GM21786 (cell line): ENCODE measurements around the gene UGT2A1.

ENCODE experiments used
- ATAC-seq: cut with Tn5 transposase; IDR thresholded peaks from one replicate; pipeline ENCODE4 v1.9.1; 2021; ENCODE audit not compliant: unreplicated experiment

UGT2A1 gene

DNA sequence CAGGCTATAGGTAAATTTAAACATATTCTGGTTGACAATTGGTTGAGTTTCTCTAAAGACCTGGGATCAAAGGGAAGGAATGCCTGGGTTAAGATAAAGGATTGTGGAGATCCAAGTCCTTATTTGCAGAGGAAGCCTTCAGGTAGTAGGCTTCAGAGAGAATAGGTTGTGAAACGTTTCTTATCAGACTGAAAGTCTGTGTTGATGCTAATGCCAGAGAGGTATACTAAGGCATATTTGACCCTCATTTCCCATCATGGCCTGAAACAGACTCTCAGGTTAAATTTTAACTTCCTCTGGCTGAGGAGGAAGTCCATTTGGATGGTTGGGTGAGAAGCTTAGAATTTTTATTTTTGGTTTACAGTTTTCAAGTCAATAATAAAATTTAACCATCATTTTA, 61.7 kb downstream of the UGT2A1 start:
- no peak for ATAC-seq

DNA sequence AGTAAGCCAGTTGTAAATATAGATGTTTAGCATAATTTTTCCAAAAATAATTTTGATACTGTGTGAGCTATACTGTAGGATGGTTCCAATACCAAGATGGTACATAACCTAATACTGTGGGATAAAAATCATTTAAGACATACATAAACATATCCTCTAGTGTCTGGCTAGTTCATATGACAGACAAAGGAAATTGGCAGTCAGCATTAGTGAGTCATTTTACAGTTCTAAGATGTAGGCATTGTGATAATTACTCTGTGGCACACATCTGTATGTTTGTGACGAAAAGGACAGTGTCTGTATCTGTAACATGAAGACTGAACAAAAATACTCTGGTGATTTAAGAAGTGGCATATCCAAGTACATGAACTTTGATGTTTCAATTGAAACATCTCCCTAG, 63.2 kb downstream of the UGT2A1 start:
- no peak for ATAC-seq

DNA sequence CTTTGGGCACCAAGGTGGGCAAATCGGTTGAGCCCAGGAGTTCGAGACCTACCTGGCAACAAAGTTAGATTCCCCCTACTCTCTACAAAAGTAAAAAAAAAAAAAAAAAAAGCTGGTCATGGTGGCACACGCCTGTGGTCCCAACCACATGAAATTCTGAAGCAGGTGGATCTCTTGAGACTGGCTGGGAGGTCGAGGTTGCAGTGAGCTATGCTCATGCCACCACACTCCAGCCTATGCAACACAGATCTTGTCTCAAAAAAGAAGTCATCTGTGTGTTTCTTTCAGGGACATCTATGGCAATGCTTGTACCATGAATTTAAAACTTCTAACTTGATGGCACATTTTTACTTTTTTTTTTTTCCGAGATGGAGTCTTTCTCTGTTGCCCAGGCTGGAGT, 68.9 kb downstream of the UGT2A1 start:
- no peak for ATAC-seq

DNA sequence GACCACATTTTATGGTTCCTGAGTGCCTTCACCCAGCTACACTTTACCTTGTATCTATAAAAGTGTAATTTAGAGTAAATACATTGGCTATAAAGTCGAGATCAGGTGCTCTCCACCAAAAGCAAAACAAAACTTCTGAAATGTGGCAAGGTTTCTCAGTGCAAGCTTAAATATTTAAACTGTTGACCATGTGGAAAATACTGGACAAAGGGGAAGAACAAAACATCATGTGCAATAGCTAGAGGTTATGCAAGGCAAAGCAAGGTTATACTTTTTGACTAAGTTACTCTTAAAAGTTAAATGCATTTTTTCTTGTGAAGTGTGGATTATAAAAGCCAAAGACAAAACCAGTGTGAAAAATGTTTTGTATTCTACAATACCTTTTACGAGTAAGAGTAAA, 69.5 kb downstream of the UGT2A1 start:
- ATAC-seq = no peak

DNA sequence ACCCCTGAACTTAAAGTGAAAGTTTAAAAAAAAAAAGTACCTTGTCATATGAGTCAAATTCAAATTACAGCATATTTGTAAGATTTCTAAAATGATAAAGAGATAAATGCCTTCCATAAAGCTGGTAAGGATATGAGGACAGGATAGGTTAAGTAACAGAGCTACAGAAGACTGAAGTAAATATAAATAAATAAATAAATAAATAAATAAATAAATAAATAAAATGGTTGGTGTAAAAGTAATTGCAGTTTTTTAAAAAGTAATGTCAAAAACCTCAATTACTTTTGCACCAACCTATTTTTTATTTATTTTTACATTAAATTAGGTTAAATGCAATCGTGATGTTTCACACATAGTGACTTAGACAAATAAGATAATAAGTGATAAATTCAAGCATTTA, 75.8 kb downstream of the UGT2A1 start:
- ATAC-seq = no peak

DNA sequence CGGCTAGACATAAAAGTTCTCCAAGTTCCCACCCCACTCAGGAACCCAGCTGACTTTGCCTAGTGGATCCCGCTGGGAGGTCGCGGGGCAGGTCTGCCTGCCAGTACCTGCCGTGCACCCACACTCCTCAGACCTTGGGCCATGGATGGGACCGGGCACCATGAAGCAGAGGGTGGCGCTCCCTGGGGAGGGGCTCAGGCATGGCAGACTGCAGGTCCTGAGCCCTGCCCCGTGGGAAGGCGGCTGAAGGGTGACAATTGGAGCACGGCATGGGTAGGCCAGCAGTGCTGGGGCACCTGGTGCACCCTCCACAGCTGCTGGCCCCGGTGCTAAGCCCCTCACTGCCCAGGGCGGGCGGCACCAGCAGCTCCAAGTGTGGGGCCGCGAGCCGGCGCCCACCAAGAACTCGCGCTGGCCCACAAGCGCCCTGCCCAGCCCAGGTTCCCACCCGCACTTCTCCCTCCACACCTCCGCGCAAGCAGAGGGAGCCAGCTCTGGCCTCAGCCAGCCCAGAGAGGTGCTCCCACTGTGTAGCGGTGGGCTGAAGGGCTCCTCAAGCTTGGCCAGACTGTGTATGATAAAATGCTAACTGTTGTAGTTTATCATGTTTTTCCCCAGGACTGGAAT, 76.7 kb downstream of the UGT2A1 start:
- no peak for ATAC-seq

DNA sequence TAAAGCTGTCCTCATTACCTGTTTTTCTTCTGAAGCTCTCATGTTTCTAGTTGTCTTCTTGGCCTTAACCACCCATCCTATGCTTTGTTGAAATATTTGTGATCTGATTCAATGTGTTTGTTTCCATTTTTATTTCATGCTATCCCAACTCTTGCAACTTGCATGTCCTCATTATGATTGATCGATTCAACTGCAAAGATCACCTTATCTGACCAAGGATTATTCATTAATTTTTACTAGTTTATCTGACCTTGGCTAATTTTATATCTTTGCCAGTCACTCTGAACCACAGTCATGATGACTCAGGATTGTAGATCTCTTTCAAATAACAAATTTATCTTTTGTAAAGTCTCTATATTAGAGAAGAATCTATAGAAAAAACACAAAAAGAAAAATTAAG, 84.3 kb downstream of the UGT2A1 start:
- no peak for ATAC-seq

DNA sequence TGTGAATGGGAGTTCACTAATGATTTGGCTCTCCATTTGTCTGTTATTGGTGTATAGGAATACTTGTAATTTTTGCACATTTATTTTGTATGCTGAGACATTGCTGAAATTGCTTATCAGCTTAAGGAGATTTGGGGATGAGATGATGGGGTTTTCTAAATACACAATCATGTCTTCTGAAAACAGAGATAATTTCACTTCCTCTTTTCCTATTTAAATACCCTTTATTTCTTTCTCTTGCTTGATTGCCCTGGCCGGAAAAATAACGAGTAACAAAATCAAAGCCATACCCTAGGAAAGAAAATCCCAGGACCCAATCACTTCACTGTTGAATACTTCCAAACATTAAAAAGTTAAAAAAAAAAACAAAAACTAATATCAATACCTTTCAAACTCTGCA, 89.6 kb downstream of the UGT2A1 start:
- no peak for ATAC-seq

DNA sequence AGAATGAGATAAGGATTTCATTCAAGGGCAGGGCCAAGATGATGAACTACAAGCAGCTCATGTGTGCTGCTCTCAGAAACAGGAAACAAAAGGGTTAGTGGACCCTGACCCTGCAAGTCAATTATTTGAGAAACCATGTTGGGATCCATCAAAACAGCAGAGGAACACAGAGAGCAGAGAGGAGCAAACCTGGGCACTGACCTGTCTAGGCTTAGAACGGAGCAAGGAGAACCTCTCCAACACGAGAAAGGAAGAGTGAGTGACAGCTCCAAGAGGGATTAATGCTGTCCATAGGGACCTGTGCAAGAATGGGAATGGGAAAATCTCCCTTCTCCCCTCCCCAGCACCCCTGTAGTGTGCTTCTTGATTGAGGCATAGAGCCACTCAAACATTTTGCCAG, 103.4 kb downstream of the UGT2A1 start:
- no peak for ATAC-seq

DNA sequence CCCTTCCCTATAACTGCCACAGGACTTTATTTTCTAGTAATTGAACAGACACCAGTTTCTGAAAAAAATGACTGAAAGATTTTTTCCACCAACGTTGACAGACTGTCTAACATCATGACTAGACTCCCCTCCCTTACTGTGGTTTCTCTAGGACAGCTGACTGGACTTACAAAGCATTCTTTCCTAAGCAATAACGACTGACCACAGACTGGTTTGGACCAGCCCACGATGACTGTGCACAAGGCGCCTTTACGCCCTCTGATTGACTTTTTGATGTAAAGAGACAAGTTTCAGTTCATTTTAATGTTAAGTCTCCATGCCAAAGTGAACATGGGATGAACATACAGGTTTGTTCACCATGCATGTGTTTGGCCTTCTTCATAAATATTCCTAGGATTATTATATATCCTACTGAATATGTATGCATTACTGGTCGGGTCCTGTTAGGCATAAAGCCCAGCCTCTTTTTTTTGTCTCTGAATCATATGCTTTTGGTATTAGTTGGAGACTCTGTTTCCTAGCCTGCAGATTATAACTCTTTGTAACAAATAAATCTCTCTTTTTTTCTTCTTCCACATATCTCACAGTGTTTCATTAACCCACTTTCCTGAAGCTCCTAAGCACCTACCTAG, 106.8 kb downstream of the UGT2A1 start:
- ATAC-seq = no peak
